HEK293 (cell line): Measurements from ENCODE around the gene C2orf76.

Source experiments
- CTCF ChIA-PET: fragments of 350-600 bp; formaldehyde crosslinking; extraction: SDS; loops from one replicate; lab custom pipeline; 2021; ENCODE audit warnings: antibody characterized with exemption; lab: Yijun Ruan, JAX
- POLR2A ChIA-PET: fragments of 300-600 bp; formaldehyde crosslinking; extraction: SDS; loops from one replicate; lab custom pipeline; 2020; ENCODE audit warnings: antibody characterized with exemption, inconsistent platforms; lab: Yijun Ruan, JAX
- H3K27ac ChIP-seq: fragments of 200-500 bp; sonication (Bioruptor generic); 2 replicates; pipeline ENCODE4 v1.5.1; 2014; ENCODE audit warnings: low read depth, low read length, control low read depth, inconsistent platforms; ENCODE audit errors: extremely low read depth
- H3K36me3 ChIP-seq, 2 experiments: fragments of 200-500 bp in 1 of 2; sonication (Bioruptor generic) in 1 of 2; 1 replicate in 1 of 2; 2 replicates in 1 of 2; pipeline ENCODE4 v1.5.1; 2014 to 2017; ENCODE audit warnings: inconsistent platforms in 2 of 2, low read length in 2 of 2; ENCODE audit not compliant: control insufficient read depth in 2 of 2, insufficient read depth in 1 of 2
- H3K4me1 ChIP-seq: fragments of 200-500 bp; sonication (Bioruptor generic); 2 replicates; pipeline ENCODE4 v1.5.1; 2014; ENCODE audit warnings: mild to moderate bottlenecking, low read length, inconsistent platforms; ENCODE audit not compliant: control insufficient read depth, insufficient read depth
- H3K4me3 ChIP-seq: 2 replicates; pipeline ENCODE4 v1.5.1; 2011; ENCODE audit warnings: low read depth, mild to moderate bottlenecking, control low read depth, low read length, moderate library complexity
- H3K9me3 ChIP-seq: fragments of 200-500 bp; sonication (Bioruptor generic); 2 replicates; pipeline ENCODE4 v1.5.1; 2014; ENCODE audit warnings: low read depth, low read length, inconsistent platforms; ENCODE audit not compliant: control insufficient read depth, insufficient read depth
- ATF2 ChIP-seq: fragments of 450-650 bp; formaldehyde crosslinking; IDR thresholded peaks from 2 replicates; pipeline ENCODE4 v1.5.1; 2016; ENCODE audit warnings: missing biosample characterization, missing genetic modification characterization, low read depth
- CTCF ChIP-seq: fragments of 450-650 bp; formaldehyde crosslinking; IDR thresholded peaks from 2 replicates; pipeline ENCODE4 v1.5.1; 2016; ENCODE audit warnings: missing biosample characterization, missing genetic modification characterization
- PRDM1 ChIP-seq: fragments of 450-650 bp; formaldehyde crosslinking; IDR thresholded peaks from 2 replicates; pipeline ENCODE4; 2016; ENCODE audit warnings: missing biosample characterization, missing genetic modification characterization
- ZEB2 ChIP-seq: fragments of 450-650 bp; formaldehyde crosslinking; IDR thresholded peaks from 2 replicates; pipeline ENCODE4 v1.5.1; 2016; ENCODE audit warnings: missing biosample characterization, missing genetic modification characterization
- ZFHX2 ChIP-seq: fragments of 450-650 bp; formaldehyde crosslinking; conservative IDR thresholded peaks from 2 replicates; pipeline ENCODE4 v1.5.1; 2016; ENCODE audit warnings: missing biosample characterization, missing genetic modification characterization
- ZFP3 ChIP-seq: fragments of 450-650 bp; formaldehyde crosslinking; IDR thresholded peaks from 2 replicates; pipeline ENCODE4 v1.5.1; 2016; ENCODE audit warnings: low read depth, missing biosample characterization, missing genetic modification characterization
- ZFP41 ChIP-seq: fragments of 450-650 bp; formaldehyde crosslinking; IDR thresholded peaks from 2 replicates; pipeline ENCODE4 v1.5.1; 2016; ENCODE audit warnings: missing biosample characterization, missing genetic modification characterization, borderline replicate concordance
- ZNF132 ChIP-seq: fragments of 450-650 bp; formaldehyde crosslinking; IDR thresholded peaks from 2 replicates; pipeline ENCODE4 v1.5.1; 2017; ENCODE audit warnings: missing biosample characterization, missing genetic modification characterization, borderline replicate concordance
- ZNF133 ChIP-seq: fragments of 450-650 bp; formaldehyde crosslinking; IDR thresholded peaks from 2 replicates; pipeline ENCODE4 v1.5.1; 2016; ENCODE audit warnings: missing biosample characterization, missing genetic modification characterization
- ZNF2 ChIP-seq: fragments of 450-650 bp; formaldehyde crosslinking; IDR thresholded peaks from 2 replicates; pipeline ENCODE4 v1.5.1; 2016; ENCODE audit warnings: missing biosample characterization, missing genetic modification characterization
- ZNF202 ChIP-seq: fragments of 450-650 bp; formaldehyde crosslinking; IDR thresholded peaks from 2 replicates; pipeline ENCODE4 v1.5.1; 2016; ENCODE audit warnings: missing biosample characterization, missing genetic modification characterization, borderline replicate concordance
- ZNF280D ChIP-seq: fragments of 450-650 bp; formaldehyde crosslinking; IDR thresholded peaks from 2 replicates; pipeline ENCODE4 v1.5.1; 2016; ENCODE audit warnings: missing biosample characterization, missing genetic modification characterization
- ZNF354C ChIP-seq: fragments of 450-650 bp; formaldehyde crosslinking; IDR thresholded peaks from 2 replicates; pipeline ENCODE4 v1.5.1; 2016; ENCODE audit warnings: missing biosample characterization, missing genetic modification characterization, low read depth, borderline replicate concordance
- ZNF366 ChIP-seq: fragments of 450-650 bp; formaldehyde crosslinking; conservative IDR thresholded peaks from 2 replicates; pipeline ENCODE4 v1.5.1; 2016; ENCODE audit warnings: missing biosample characterization, missing genetic modification characterization
- ZNF560 ChIP-seq: fragments of 450-650 bp; formaldehyde crosslinking; IDR thresholded peaks from 2 replicates; pipeline ENCODE4 v1.5.1; 2017; ENCODE audit warnings: missing biosample characterization, missing genetic modification characterization, borderline replicate concordance
- ZNF596 ChIP-seq: fragments of 450-650 bp; IDR thresholded peaks from 2 replicates; pipeline ENCODE4 v1.5.0; 2018; ENCODE audit warnings: missing biosample characterization, mild to moderate bottlenecking, missing genetic modification characterization, moderate library complexity
- ZNF600 ChIP-seq: fragments of 450-650 bp; formaldehyde crosslinking; IDR thresholded peaks from 2 replicates; pipeline ENCODE4 v1.5.1; 2016; ENCODE audit warnings: missing biosample characterization, missing genetic modification characterization
- ZNF626 ChIP-seq: fragments of 450-650 bp; sonication (Bioruptor Pico); formaldehyde crosslinking; IDR thresholded peaks from 2 replicates; pipeline ENCODE4 v1.5.1; 2018; ENCODE audit warnings: missing biosample characterization, missing genetic modification characterization, inconsistent platforms
- ZNF629 ChIP-seq: fragments of 450-650 bp; formaldehyde crosslinking; IDR thresholded peaks from 2 replicates; pipeline ENCODE4 v1.5.1; 2017; ENCODE audit warnings: missing biosample characterization, missing genetic modification characterization
- ZNF692 ChIP-seq: fragments of 450-650 bp; formaldehyde crosslinking; IDR thresholded peaks from 2 replicates; pipeline ENCODE4 v1.5.1; 2016; ENCODE audit warnings: missing biosample characterization, missing genetic modification characterization
- ZNF747 ChIP-seq: fragments of 450-650 bp; formaldehyde crosslinking; IDR thresholded peaks from 2 replicates; pipeline ENCODE4 v1.5.1; 2016; ENCODE audit warnings: missing biosample characterization, missing genetic modification characterization
- ZNF777 ChIP-seq: fragments of 450-650 bp; formaldehyde crosslinking; IDR thresholded peaks from 2 replicates; pipeline ENCODE4 v1.5.1; 2017; ENCODE audit warnings: missing biosample characterization, missing genetic modification characterization, borderline replicate concordance

C2orf76 gene

GRCh38 chr2:119397196-119397595 is 30.6 kb upstream of the C2orf76 start:
- no peaks in the 10 kb centered on the region for H3K4me1 ChIP-seq
- H3K27ac ChIP-seq: no peak overlapping the region
- no peak overlapping the region for H3K4me3 ChIP-seq
- no peak for TF ChIP-seq ZNF366
- no peak for TF ChIP-seq ZNF560 (tag by site-specific recombination)
- no peak for TF ChIP-seq ZNF132 (tag by site-specific recombination)
- no peak for TF ChIP-seq ZNF747
- no peak for TF ChIP-seq ZFHX2
- TF ChIP-seq ZFP41 (tag by site-specific recombination): no peak
- TF ChIP-seq ZNF777: no peak
- ChIA-PET POLR2A (no interaction called here), CTCF (interaction anchor here (0.7 to 1.2 kb wide), 3 partner anchors 53 to 79 kb away, joined by 3 to 6 read pairs (median 3); no protein-coding TSS in a partner anchor)
- no peaks in the 10 kb centered on the region for H3K36me3 ChIP-seq
- no peaks in the 10 kb centered on the region for H3K9me3 ChIP-seq

GRCh38 chr2:119393971-119394748 is 27.5 kb upstream of the C2orf76 start:
- TF ChIP-seq ZNF2 (tag by site-specific recombination): no peak
- no peak for TF ChIP-seq ZNF629
- no peak for TF ChIP-seq CTCF (tag by site-specific recombination)
- TF ChIP-seq ZNF600 (tag by site-specific recombination): no peak
- CTCF ChIA-PET: interaction anchor here (0.6 kb wide), 1 partner anchor 528 kb away, joined by 3 read pairs; no protein-coding TSS in a partner anchor
- no peak overlapping the region for H3K4me3 ChIP-seq
- no peak overlapping the region for H3K27ac ChIP-seq
- H3K36me3 ChIP-seq: no peaks in the 10 kb centered on the region
- H3K4me1 ChIP-seq: peaks cover 2% of the 10 kb centered on the region; the same call in 1 of the 2 replicates
- POLR2A ChIA-PET: no interaction called here
- no peaks in the 10 kb centered on the region for H3K9me3 ChIP-seq

GRCh38 chr2:119389615-119390306 is 23.1 kb upstream of the C2orf76 start:
- H3K36me3 ChIP-seq: no peaks in the 10 kb centered on the region
- H3K27ac ChIP-seq: no peak overlapping the region
- no peak overlapping the region for H3K4me3 ChIP-seq
- H3K9me3 ChIP-seq: no peaks in the 10 kb centered on the region
- peaks cover 3% of the 10 kb centered on the region; the same call in 1 of the 2 replicates for H3K4me1 ChIP-seq
- ChIA-PET POLR2A (interaction anchor here (0.6 to 1.0 kb wide), 2 partner anchors 23 to 30 kb away, joined by 4 read pairs; partner anchors contain the start of genes C2orf76 and DBI), CTCF (interaction anchor here (1.2 kb wide), 1 partner anchor 170 kb away, joined by 3 read pairs; no protein-coding TSS in a partner anchor)
- TF ChIP-seq ZNF133 (tag by site-specific recombination) (no peak), ZFP3 (tag by site-specific recombination) (no peak), ZNF596 (no peak), ZNF132 (tag by site-specific recombination) (no peak), ZNF354C (no peak), ATF2 (tag by site-specific recombination) (no peak), ZNF626 (tag by site-specific recombination) (no peak), ZEB2 (tag by site-specific recombination) (no peak), ZNF202 (tag by site-specific recombination) (no peak), ZNF692 (tag by site-specific recombination) (no peak), PRDM1 (no peak), ZNF280D (no peak), ZNF366 (no peak)
